ENCODE results near the gene ANO3. TPM values are rescaled to one million over a fixed set of nuclear protein-coding genes. Genes with fewer than 3 reads are reported as not detected.

Gene ANO3
- total RNA-seq, 1 donor from 2014 or later = not detected

DNA sequence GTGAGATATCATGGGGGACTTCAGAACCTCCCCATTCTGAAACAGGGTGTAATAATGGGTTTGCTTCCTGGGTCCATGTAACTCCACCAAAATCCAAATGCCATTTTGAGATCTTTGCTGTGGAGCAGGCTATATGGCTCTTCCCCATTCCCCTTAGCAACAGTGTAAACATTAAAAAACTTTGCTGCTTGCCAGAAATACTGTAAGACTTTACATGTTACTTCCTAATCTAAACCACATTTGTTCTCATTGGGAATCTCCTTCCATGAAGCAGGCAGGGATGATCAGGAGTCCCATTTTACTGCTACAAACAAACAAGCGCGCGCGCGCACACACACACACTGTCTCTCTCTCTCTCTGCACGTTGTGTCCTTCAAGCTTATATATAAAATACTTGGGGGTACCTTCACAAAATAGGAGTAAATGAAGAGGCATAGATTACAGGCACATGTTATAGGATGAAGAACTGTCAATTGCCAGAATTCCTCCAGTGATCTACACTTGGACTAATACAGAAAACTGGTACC lies 86.5 kb downstream of the ANO3 start:
- no peak overlapping the region for H3K4me3 ChIP-seq (ENCODE audit: low read depth, low read length)
- no peak for DNase-seq (ENCODE audit: low read depth)
- TF ChIP-seq, protein P1, sequence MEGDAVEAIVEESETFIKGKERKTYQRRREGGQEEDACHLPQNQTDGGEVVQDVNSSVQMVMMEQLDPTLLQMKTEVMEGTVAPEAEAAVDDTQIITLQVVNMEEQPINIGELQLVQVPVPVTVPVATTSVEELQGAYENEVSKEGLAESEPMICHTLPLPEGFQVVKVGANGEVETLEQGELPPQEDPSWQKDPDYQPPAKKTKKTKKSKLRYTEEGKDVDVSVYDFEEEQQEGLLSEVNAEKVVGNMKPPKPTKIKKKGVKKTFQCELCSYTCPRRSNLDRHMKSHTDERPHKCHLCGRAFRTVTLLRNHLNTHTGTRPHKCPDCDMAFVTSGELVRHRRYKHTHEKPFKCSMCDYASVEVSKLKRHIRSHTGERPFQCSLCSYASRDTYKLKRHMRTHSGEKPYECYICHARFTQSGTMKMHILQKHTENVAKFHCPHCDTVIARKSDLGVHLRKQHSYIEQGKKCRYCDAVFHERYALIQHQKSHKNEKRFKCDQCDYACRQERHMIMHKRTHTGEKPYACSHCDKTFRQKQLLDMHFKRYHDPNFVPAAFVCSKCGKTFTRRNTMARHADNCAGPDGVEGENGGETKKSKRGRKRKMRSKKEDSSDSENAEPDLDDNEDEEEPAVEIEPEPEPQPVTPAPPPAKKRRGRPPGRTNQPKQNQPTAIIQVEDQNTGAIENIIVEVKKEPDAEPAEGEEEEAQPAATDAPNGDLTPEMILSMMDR (conservative IDR thresholded peaks at IDR 0.05; ENCODE audit: low read depth, low read length) = no peak

DNA sequence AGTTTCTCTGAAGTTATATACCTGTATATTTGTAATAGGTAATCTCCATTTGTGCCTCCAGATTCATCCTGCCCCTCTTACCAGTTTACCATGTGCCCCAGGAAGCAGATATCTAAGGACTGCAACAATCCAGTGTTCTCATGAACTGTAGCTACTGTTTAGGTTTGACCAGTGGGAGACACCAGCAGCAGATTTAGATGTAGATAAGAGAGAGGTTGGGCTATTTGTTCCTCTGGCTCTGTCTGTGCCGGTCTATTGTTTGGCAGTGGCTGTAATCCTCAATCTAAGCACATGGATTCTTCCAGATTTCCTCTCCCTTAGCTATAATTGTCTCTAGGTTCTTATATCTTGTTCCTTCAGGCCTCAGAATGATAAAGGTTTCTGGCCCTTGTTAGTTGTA lies 88.4 kb downstream of the ANO3 start:
- no peak for DNase-seq (ENCODE audit: low read depth)
- no peak overlapping the region for H3K4me3 ChIP-seq (ENCODE audit: low read depth, low read length)
- TF ChIP-seq, protein P1 (conservative IDR thresholded peaks at IDR 0.05; ENCODE audit: low read depth, low read length) = no peak

- H3K4me3 ChIP-seq (ENCODE audit: low read depth, low read length) = no peak overlapping the region
- no peak for DNase-seq (ENCODE audit: low read depth)
- TF ChIP-seq, protein P1 (conservative IDR thresholded peaks at IDR 0.05; ENCODE audit: low read depth, low read length) = no peak
Measured at GRCh38 chr11:26424255-26424654, 92.3 kb downstream of the ANO3 start.

DNA sequence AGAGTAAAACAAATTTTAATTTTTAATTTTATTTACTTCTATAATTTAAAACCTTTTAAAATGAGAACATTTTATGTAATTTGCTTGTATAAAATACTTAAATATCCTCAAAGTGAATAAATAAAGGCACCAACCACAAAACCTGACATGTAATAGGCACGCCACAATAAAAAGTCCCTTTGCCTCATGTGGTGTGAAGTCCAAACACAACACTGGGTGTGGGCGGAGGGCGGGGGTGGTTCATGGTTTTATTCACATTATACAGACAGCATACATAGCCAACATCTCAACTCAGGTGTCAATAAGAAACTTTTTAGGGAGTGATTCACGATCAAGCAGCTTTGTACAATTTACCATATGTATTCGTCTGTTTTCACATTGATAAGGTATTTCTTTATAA lies 107.9 kb downstream of the ANO3 start:
- TF ChIP-seq, protein P1 (conservative IDR thresholded peaks at IDR 0.05; ENCODE audit: low read depth, low read length) = no peak
- H3K4me3 ChIP-seq (ENCODE audit: low read depth, low read length) = no peak overlapping the region
- no peak for DNase-seq (ENCODE audit: low read depth)

DNA sequence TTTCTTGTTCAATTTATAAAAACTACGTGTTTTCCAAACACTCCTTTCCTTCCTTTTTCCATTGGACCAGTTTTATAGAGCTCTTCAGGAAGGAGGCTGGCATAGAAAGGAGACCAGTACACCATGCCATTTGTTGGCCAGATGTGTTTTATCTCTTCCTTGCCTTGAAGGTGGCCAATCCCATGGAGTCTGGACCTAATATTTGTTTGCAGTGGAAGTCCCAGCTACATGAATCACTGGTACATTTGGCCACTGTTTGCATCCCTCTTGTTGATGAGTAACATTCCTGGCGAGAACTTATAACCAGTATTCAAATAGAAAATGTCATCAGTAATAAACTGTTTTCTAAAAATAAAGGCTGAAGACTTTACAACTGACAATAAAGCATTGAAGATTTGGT lies 110.2 kb downstream of the ANO3 start:
- TF ChIP-seq, protein P1 (conservative IDR thresholded peaks at IDR 0.05; ENCODE audit: low read depth, low read length) = no peak
- DNase-seq (ENCODE audit: low read depth) = no peak
- H3K4me3 ChIP-seq (ENCODE audit: low read depth, low read length) = no peak overlapping the region

DNA sequence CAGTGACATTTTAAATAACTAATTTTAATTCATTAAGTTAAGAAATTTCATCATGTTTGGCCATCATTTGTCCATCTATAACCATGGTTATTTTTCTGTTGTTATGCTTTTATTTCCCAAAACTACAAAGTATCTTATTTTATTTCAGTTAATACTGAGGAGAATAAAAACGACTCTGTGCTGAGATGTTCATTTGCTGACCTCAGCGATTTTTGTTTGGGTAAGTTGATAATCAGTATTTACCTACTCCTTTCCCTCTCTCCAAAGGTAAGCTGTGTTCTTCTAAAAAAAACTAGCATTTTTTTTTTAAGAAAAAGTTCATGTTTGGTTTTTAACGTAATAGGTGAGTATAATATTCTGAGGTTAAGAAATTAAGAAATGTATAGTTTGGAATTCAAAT lies 111.7 kb downstream of the ANO3 start:
- H3K4me3 ChIP-seq (ENCODE audit: low read depth, low read length) = no peak overlapping the region
- TF ChIP-seq, protein P1 (conservative IDR thresholded peaks at IDR 0.05; ENCODE audit: low read depth, low read length) = no peak
- no peak for DNase-seq (ENCODE audit: low read depth)

- TF ChIP-seq, protein P1 (conservative IDR thresholded peaks at IDR 0.05; ENCODE audit: low read depth, low read length) = no peak
- no peak for DNase-seq (ENCODE audit: low read depth)
- no peak overlapping the region for H3K4me3 ChIP-seq (ENCODE audit: low read depth, low read length)
Measured at GRCh38 chr11:26457636-26458035, 125.7 kb downstream of the ANO3 start.
